ENCODE measurements around the gene FAM217A.
"Not testable (repeated sequence)": the region's sequence is repeated elsewhere in the genome, so short reads cannot be mapped to it uniquely, and the experiment has no call there.

Gene FAM217A

DNA sequence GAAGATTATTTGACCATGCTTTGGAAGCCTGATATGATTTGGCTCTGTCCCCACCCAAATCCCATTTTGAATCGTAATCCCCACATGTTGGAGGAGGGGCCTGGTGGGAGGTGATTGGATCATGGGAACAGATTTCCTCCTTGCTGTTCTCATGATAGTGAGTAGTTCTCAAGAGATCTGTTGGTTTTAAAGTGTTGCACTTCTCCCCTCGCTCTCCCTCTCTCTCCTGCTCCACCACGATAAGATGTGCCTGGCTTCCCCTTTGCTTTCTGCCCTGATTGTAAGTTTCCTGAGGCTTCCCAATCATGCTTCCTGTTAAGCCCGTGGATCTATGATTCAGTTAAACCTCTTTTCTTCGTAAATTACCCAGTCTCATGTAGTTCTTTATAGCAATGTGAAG is 21.7 kb upstream of the FAM217A start:
- H3K27me3 ChIP-seq (ENCODE audit: insufficient read depth, poor library complexity, severe bottlenecking), result no peaks in the 10 kb centered on the region

DNA sequence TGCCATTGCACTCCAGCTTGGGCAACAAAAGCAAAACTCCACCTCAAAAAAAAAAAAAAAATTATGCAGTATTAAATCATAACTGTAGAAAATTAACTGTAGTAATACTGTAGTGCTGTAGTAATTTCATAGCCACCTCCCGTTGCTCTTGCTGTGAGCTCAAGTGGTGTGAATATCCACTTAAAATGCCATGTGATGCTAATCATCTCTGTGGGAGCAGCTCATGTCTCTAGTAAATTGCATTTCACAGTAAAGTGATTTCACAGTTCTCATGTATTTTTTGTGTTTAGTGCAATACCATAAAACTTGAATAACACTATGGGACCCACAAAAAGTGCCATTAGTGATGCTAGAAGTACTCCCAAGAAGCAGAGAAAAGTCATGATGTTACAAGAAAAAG is 14.4 kb upstream of the FAM217A start:
- Histone ChIP-seq H3K27ac (replicated peaks) (no peak overlapping the region), H3K27me3 (ENCODE audit: insufficient read depth, poor library complexity, severe bottlenecking) (no peaks in the 10 kb centered on the region), H3K4me3 (replicated peaks; ENCODE audit: insufficient read depth, low read length) (no peak overlapping the region)
- DNase-seq (ENCODE audit: low read depth in 1 of 2, low spot score in 1 of 2), result no peak
- TF ChIP-seq GABPA (IDR thresholded peaks at IDR 0.05; ENCODE audit: low read depth) (no peak), SPI1 (IDR thresholded peaks at IDR 0.05; ENCODE audit: borderline replicate concordance, low read depth) (no peak), POLR2AphosphoS5 (IDR thresholded peaks at IDR 0.05; ENCODE audit: low read depth) (no peak)
- TF ChIP-seq, protein P1, sequence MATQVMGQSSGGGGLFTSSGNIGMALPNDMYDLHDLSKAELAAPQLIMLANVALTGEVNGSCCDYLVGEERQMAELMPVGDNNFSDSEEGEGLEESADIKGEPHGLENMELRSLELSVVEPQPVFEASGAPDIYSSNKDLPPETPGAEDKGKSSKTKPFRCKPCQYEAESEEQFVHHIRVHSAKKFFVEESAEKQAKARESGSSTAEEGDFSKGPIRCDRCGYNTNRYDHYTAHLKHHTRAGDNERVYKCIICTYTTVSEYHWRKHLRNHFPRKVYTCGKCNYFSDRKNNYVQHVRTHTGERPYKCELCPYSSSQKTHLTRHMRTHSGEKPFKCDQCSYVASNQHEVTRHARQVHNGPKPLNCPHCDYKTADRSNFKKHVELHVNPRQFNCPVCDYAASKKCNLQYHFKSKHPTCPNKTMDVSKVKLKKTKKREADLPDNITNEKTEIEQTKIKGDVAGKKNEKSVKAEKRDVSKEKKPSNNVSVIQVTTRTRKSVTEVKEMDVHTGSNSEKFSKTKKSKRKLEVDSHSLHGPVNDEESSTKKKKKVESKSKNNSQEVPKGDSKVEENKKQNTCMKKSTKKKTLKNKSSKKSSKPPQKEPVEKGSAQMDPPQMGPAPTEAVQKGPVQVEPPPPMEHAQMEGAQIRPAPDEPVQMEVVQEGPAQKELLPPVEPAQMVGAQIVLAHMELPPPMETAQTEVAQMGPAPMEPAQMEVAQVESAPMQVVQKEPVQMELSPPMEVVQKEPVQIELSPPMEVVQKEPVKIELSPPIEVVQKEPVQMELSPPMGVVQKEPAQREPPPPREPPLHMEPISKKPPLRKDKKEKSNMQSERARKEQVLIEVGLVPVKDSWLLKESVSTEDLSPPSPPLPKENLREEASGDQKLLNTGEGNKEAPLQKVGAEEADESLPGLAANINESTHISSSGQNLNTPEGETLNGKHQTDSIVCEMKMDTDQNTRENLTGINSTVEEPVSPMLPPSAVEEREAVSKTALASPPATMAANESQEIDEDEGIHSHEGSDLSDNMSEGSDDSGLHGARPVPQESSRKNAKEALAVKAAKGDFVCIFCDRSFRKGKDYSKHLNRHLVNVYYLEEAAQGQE (IDR thresholded peaks at IDR 0.05; ENCODE audit: insufficient replicate concordance, low read depth), result no peak
- TF ChIP-seq, protein P2, sequence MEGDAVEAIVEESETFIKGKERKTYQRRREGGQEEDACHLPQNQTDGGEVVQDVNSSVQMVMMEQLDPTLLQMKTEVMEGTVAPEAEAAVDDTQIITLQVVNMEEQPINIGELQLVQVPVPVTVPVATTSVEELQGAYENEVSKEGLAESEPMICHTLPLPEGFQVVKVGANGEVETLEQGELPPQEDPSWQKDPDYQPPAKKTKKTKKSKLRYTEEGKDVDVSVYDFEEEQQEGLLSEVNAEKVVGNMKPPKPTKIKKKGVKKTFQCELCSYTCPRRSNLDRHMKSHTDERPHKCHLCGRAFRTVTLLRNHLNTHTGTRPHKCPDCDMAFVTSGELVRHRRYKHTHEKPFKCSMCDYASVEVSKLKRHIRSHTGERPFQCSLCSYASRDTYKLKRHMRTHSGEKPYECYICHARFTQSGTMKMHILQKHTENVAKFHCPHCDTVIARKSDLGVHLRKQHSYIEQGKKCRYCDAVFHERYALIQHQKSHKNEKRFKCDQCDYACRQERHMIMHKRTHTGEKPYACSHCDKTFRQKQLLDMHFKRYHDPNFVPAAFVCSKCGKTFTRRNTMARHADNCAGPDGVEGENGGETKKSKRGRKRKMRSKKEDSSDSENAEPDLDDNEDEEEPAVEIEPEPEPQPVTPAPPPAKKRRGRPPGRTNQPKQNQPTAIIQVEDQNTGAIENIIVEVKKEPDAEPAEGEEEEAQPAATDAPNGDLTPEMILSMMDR (IDR thresholded peaks at IDR 0.05; ENCODE audit: insufficient read depth, low read length), result no peak

More for the DNA sequence above, 21.7 kb upstream of the FAM217A start:
- no peak overlapping the region for H3K27ac ChIP-seq (replicated peaks)
- TF ChIP-seq, protein P1 (IDR thresholded peaks at IDR 0.05; ENCODE audit: insufficient replicate concordance, low read depth), result no peak
- TF ChIP-seq SPI1 (IDR thresholded peaks at IDR 0.05; ENCODE audit: borderline replicate concordance, low read depth) (no peak), POLR2AphosphoS5 (IDR thresholded peaks at IDR 0.05; ENCODE audit: low read depth) (no peak), GABPA (IDR thresholded peaks at IDR 0.05; ENCODE audit: low read depth) (no peak)
- TF ChIP-seq, protein P2 (IDR thresholded peaks at IDR 0.05; ENCODE audit: insufficient read depth, low read length), result no peak
- no peak for DNase-seq (ENCODE audit: low read depth in 1 of 2, low spot score in 1 of 2)
- H3K4me3 ChIP-seq (replicated peaks; ENCODE audit: insufficient read depth, low read length), result no peak overlapping the region

DNA sequence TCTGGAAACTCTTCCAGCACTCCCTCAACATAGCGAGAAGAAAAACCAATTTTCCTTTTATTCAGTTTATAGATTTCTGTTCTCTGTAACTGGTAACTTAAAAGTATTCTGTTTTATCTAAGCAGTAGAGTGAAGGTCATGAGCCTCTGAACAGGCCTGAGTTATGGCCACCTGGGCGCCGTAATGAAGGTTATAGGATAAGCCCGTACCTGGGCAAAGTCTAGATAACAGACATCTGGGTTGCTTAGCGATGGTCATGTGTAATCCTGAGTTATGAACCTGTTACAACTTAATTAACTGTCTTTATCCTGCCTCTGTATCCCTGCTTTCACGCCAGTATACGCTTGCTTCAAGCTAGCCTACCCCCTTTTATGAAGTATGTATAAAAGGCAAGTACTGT is 13.0 kb upstream of the FAM217A start:
- Histone ChIP-seq H3K27me3 (ENCODE audit: insufficient read depth, poor library complexity, severe bottlenecking) (no peaks in the 10 kb centered on the region), H3K4me3 (replicated peaks; ENCODE audit: insufficient read depth, low read length) (no peak overlapping the region), H3K27ac (replicated peaks) (no peak overlapping the region)
- DNase-seq (ENCODE audit: low read depth in 1 of 2, low spot score in 1 of 2), result no peak
- TF ChIP-seq POLR2AphosphoS5 (IDR thresholded peaks at IDR 0.05; ENCODE audit: low read depth), result no peak
- TF ChIP-seq, protein P2 (IDR thresholded peaks at IDR 0.05; ENCODE audit: insufficient read depth, low read length), result no peak

DNA sequence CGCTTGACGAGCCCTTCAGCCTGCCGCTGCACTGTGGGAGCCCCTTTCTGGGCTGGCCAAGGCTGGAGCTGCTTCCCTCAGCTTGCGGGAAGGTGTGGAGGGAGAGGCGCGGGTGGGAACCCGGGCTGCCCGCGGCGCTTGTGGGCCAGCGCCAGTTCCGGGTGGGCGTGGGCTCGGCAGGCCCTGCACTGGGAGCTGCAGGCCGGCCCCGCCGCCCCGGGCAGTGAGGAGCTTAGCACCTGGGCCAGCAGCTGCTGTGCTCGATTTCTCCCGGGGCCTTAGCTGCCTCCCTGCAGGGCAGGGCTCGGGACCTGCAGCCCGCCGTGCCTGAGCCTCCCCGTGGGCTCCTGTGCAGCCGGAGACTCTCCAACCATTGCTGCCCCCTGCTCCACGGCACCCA is 11.1 kb upstream of the FAM217A start:
- H3K27me3 ChIP-seq (ENCODE audit: insufficient read depth, poor library complexity, severe bottlenecking); H3K27ac ChIP-seq (replicated peaks); H3K4me3 ChIP-seq (replicated peaks; ENCODE audit: insufficient read depth, low read length); DNase-seq (ENCODE audit: low read depth in 1 of 2, low spot score in 1 of 2): not testable (repeated sequence)

All from HL-60 (cell line).